SK-N-MC (cell line): ENCODE results near the gene DNAJC25.

Experiments
- EZH2 ChIP-seq: fragments of 200-600 bp; sonication (generic); IDR thresholded peaks from one replicate; pipeline ENCODE4 v1.6.1; 2017; ENCODE audit warnings: antibody characterized with exemption
- FOXP2 ChIP-seq: optimal IDR thresholded peaks from 2 replicates; pipeline ENCODE3; 2011; ENCODE audit warnings: mild to moderate bottlenecking, moderate library complexity; ENCODE audit not compliant: insufficient read depth; ENCODE audit errors: extremely low read length, control extremely low read depth
- POLR2AphosphoS5 ChIP-seq: IDR thresholded peaks from 2 replicates; pipeline ENCODE4 v1.6.1; 2012; ENCODE audit warnings: mild to moderate bottlenecking, low read depth, low read length, borderline replicate concordance

GRCh38 chr9:111696796-111697195, 65.7 kb downstream of the DNAJC25 start:
- TF ChIP-seq POLR2AphosphoS5 (no peak), EZH2 (no peak), FOXP2 (no peak)
